Stimulated activated naive B cell treated with anti-CD40 and anti-IgM and Interleukin-4, amounts not matched to agents 10 μg/mL and 1 μg/mL and 100 μg/mL, for 72 hours (primary cell): ENCODE measurements around the gene DOK6.
"Not testable (repeated sequence)": the region's sequence is repeated elsewhere in the genome, so short reads cannot be mapped to it uniquely, and the experiment has no call there.

Source experiments
- ATAC-seq, 2 donors: fragments of 150-1000 bp; cut with Tn5 transposase; replicated peaks; 2 replicates each; pipeline ENCODE4 v1.10.0; 2021; ENCODE audit warnings: moderate library complexity in 1 of 2
- DNase-seq: peaks from one replicate; pipeline ENCODE4 v3.0.0; 2021
- H3K27ac Mint-ChIP-seq: one replicate; pipeline ENCODE4 v1.8.0; 2022; ENCODE audit warnings: mild to moderate bottlenecking, mixed read lengths
- H3K27me3 Mint-ChIP-seq, 2 donors: one replicate each; pipeline ENCODE4 v1.8.0; 2022; ENCODE audit warnings: mixed read lengths in 2 of 2
- H3K36me3 Mint-ChIP-seq, 2 donors: one replicate each; pipeline ENCODE4 v1.8.0; 2022; ENCODE audit warnings: mixed read lengths in 2 of 2, mild to moderate bottlenecking in 1 of 2
- H3K4me1 Mint-ChIP-seq, 2 donors: one replicate each; pipeline ENCODE4 v1.8.0; 2022; ENCODE audit warnings: mixed read lengths in 2 of 2, mild to moderate bottlenecking in 1 of 2
- H3K4me3 Mint-ChIP-seq, 2 donors: one replicate each; pipeline ENCODE4 v1.8.0; 2022; ENCODE audit warnings: mild to moderate bottlenecking in 2 of 2, mixed read lengths in 2 of 2, moderate library complexity in 1 of 2
- H3K9me3 Mint-ChIP-seq, 2 donors: one replicate each; pipeline ENCODE4 v1.8.0; 2022; ENCODE audit warnings: mixed read lengths in 2 of 2, mild to moderate bottlenecking in 1 of 2

The DOK6 gene

GRCh38 chr18:69840001-69840400, 439.3 kb downstream of the DOK6 start:
- no peaks in the 10 kb centered on the region for H3K27me3 Mint-ChIP-seq
- H3K27ac Mint-ChIP-seq = no peak overlapping the region
- no peaks in the 10 kb centered on the region for H3K4me1 Mint-ChIP-seq
- H3K4me3 Mint-ChIP-seq = no peak overlapping the region
- DNase-seq (no peak), ATAC-seq (no peak)
- peaks cover 0 to 4% of the 10 kb centered on the region in 2 donors for H3K9me3 Mint-ChIP-seq
- no peaks in the 10 kb centered on the region for H3K36me3 Mint-ChIP-seq

- no peaks in the 10 kb centered on the region for H3K36me3 Mint-ChIP-seq
- peaks cover 0 to 4% of the 10 kb centered on the region in 2 donors for H3K9me3 Mint-ChIP-seq
- no peak overlapping the region for H3K27ac Mint-ChIP-seq
- ATAC-seq (no peak), DNase-seq (no peak)
- H3K4me1 Mint-ChIP-seq = no peaks in the 10 kb centered on the region
- no peaks in the 10 kb centered on the region for H3K27me3 Mint-ChIP-seq
- no peak overlapping the region for H3K4me3 Mint-ChIP-seq
These were observed 439.8 kb downstream of the DOK6 start for GRCh38 chr18:69840445-69840844.

GRCh38 chr18:69841117-69841516, 440.4 kb downstream of the DOK6 start:
- no peak for ATAC-seq
- H3K4me3 Mint-ChIP-seq = no peak overlapping the region
- no peak overlapping the region for H3K27ac Mint-ChIP-seq
- no peak for DNase-seq
- no peaks in the 10 kb centered on the region for H3K27me3 Mint-ChIP-seq
- no peaks in the 10 kb centered on the region for H3K36me3 Mint-ChIP-seq
- H3K9me3 Mint-ChIP-seq = peaks cover 0 to 4% of the 10 kb centered on the region in 2 donors
- no peaks in the 10 kb centered on the region for H3K4me1 Mint-ChIP-seq

GRCh38 chr18:69843015-69843414, 442.3 kb downstream of the DOK6 start:
- Mint-ChIP-seq H3K4me1 (no peaks in the 10 kb centered on the region), H3K27ac (no peak overlapping the region), H3K9me3 (peaks cover 0 to 4% of the 10 kb centered on the region in 2 donors), H3K4me3 (no peak overlapping the region), H3K27me3 (no peaks in the 10 kb centered on the region), H3K36me3 (no peaks in the 10 kb centered on the region)
- ATAC-seq (no peak), DNase-seq (no peak)

- Mint-ChIP-seq H3K36me3 (no peaks in the 10 kb centered on the region), H3K9me3 (no peaks in the 10 kb centered on the region), H3K27ac (no peak overlapping the region), H3K4me3 (no peak overlapping the region), H3K27me3 (no peaks in the 10 kb centered on the region), H3K4me1 (no peaks in the 10 kb centered on the region)
- ATAC-seq = no peak
- no peak for DNase-seq
These were observed 444.0 kb downstream of the DOK6 start for GRCh38 chr18:69844656-69845055.

- DNase-seq (no peak), ATAC-seq (no peak)
- no peak overlapping the region for H3K27ac Mint-ChIP-seq
- no peaks in the 10 kb centered on the region for H3K36me3 Mint-ChIP-seq
- H3K4me3 Mint-ChIP-seq = no peak overlapping the region
- H3K4me1 Mint-ChIP-seq = no peaks in the 10 kb centered on the region
- no peaks in the 10 kb centered on the region for H3K9me3 Mint-ChIP-seq
- no peaks in the 10 kb centered on the region for H3K27me3 Mint-ChIP-seq
These were observed 445.2 kb downstream of the DOK6 start for GRCh38 chr18:69845593-69846506.

GRCh38 chr18:69853051-69853450, 452.4 kb downstream of the DOK6 start:
- Mint-ChIP-seq H3K36me3 (no peaks in the 10 kb centered on the region), H3K27me3 (no peaks in the 10 kb centered on the region), H3K4me1 (no peaks in the 10 kb centered on the region), H3K9me3 (no peaks in the 10 kb centered on the region), H3K4me3 (no peak overlapping the region), H3K27ac (no peak overlapping the region)
- DNase-seq (no peak), ATAC-seq (no peak)

GRCh38 chr18:69854455-69854854, 453.8 kb downstream of the DOK6 start:
- H3K36me3 Mint-ChIP-seq = no peaks in the 10 kb centered on the region
- no peak overlapping the region for H3K4me3 Mint-ChIP-seq
- no peaks in the 10 kb centered on the region for H3K4me1 Mint-ChIP-seq
- H3K27ac Mint-ChIP-seq = no peak overlapping the region
- DNase-seq (no peak), ATAC-seq (no peak)
- no peaks in the 10 kb centered on the region for H3K27me3 Mint-ChIP-seq
- no peaks in the 10 kb centered on the region for H3K9me3 Mint-ChIP-seq

GRCh38 chr18:69858897-69859296, 458.2 kb downstream of the DOK6 start:
- H3K4me3 Mint-ChIP-seq = no peak overlapping the region
- H3K27ac Mint-ChIP-seq = no peak overlapping the region
- no peaks in the 10 kb centered on the region for H3K36me3 Mint-ChIP-seq
- ATAC-seq (no peak), DNase-seq (no peak)
- H3K27me3 Mint-ChIP-seq = no peaks in the 10 kb centered on the region
- H3K4me1 Mint-ChIP-seq = no peaks in the 10 kb centered on the region
- no peaks in the 10 kb centered on the region for H3K9me3 Mint-ChIP-seq

- not testable (repeated sequence) for H3K9me3 Mint-ChIP-seq, H3K36me3 Mint-ChIP-seq, H3K4me1 Mint-ChIP-seq, H3K27me3 Mint-ChIP-seq, H3K27ac Mint-ChIP-seq, H3K4me3 Mint-ChIP-seq, DNase-seq
- peak; percentile 27 to 57 for ATAC-seq
These were observed 464.1 kb downstream of the DOK6 start for GRCh38 chr18:69864802-69865201.

GRCh38 chr18:69865776-69866175, 465.1 kb downstream of the DOK6 start:
- ATAC-seq = no peak
- Mint-ChIP-seq H3K36me3 (no peaks in the 10 kb centered on the region), H3K4me1 (no peaks in the 10 kb centered on the region), H3K27ac (no peak overlapping the region), H3K4me3 (no peak overlapping the region), H3K27me3 (no peaks in the 10 kb centered on the region), H3K9me3 (no peaks in the 10 kb centered on the region)
- DNase-seq = no peak

GRCh38 chr18:69866212-69866611, 465.5 kb downstream of the DOK6 start:
- Mint-ChIP-seq H3K4me3 (no peak overlapping the region), H3K36me3 (no peaks in the 10 kb centered on the region), H3K9me3 (no peaks in the 10 kb centered on the region), H3K27me3 (no peaks in the 10 kb centered on the region), H3K4me1 (no peaks in the 10 kb centered on the region), H3K27ac (no peak overlapping the region)
- no peak for ATAC-seq
- no peak for DNase-seq

GRCh38 chr18:69870736-69871135, 470.0 kb downstream of the DOK6 start:
- Mint-ChIP-seq H3K36me3 (no peaks in the 10 kb centered on the region), H3K4me1 (no peaks in the 10 kb centered on the region), H3K27ac (no peak overlapping the region), H3K9me3 (no peaks in the 10 kb centered on the region), H3K4me3 (no peak overlapping the region), H3K27me3 (no peaks in the 10 kb centered on the region)
- ATAC-seq (no peak), DNase-seq (no peak)

GRCh38 chr18:69871363-69871762, 470.7 kb downstream of the DOK6 start:
- Mint-ChIP-seq H3K4me3 (no peak overlapping the region), H3K4me1 (no peaks in the 10 kb centered on the region), H3K27me3 (no peaks in the 10 kb centered on the region), H3K9me3 (no peaks in the 10 kb centered on the region), H3K36me3 (no peaks in the 10 kb centered on the region), H3K27ac (no peak overlapping the region)
- ATAC-seq = no peak
- no peak for DNase-seq

GRCh38 chr18:69872661-69873060, 472.0 kb downstream of the DOK6 start:
- ATAC-seq (no peak), DNase-seq (no peak)
- Mint-ChIP-seq H3K4me1 (no peaks in the 10 kb centered on the region), H3K27ac (no peak overlapping the region), H3K27me3 (no peaks in the 10 kb centered on the region), H3K36me3 (no peaks in the 10 kb centered on the region), H3K9me3 (no peaks in the 10 kb centered on the region), H3K4me3 (no peak overlapping the region)
